ENCODE measurements around the gene SULT2B1. TPM values are rescaled to one million over a fixed set of nuclear protein-coding genes. Genes with fewer than 3 reads are reported as not detected.

Gene SULT2B1
- total RNA-seq, 2 donors from 2014 or later, result 0.35 to 2.4 TPM

DNA sequence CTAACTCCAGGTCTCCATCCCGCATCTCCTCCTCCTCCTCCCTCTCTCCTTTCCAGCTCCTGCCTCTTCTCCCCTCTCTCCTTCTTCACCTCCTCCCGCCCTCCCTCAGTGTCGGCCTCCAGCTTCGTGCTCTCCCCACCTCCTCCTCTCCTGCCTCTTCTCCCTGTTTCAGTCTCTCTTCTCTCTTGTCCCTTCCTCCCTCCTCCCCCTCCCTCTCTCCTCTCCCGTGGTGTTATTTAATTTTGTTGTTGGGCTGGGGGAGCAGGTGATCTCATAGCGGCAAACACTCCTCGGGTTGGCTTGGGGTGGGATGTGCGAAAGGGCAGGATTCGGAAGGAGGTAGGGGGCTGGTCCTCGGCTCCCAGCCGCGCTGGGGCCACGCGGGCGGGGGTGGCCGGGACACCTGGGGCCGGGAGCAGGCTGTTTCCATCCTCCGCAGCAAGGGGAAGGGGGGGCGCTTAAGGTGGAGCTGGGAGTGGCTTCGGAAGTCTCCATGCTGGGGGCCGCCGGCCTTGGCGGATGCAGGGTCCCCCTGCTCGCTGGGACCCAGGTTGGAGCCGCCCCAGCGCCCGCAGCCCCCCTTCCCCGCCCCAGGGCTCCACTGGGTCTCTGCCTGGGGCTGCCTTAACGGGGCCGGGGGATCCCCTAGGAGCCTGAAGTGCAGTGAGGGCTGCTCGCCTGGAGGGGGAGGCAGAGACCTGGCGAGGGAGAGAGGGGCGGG is 94.2 kb downstream of the SULT2B1 start, which contains the start of gene CA11:
CA11 (minus strand) TSS at position 187 of the 721 bp plus-strand sequence. CDS start 555 bp downstream, outside the sequence.
- Histone ChIP-seq H3K4me1 (ENCODE audit: control insufficient read depth, insufficient read depth, low read length) (no peaks in the 10 kb centered on the region), H3K4me3 (ENCODE audit: low read length) (peak within 1 kb of the TSS; percentile 86), H3K27ac (ENCODE audit: low read depth, low read length) (peak within 1 kb of the TSS; percentile 58), H3K9ac (ENCODE audit: extremely low read depth, low read length, poor library complexity, severe bottlenecking) (peak within 1 kb of the TSS; percentile 40), H3K27me3 (ENCODE audit: control insufficient read depth, insufficient read depth, low read length, poor library complexity, severe bottlenecking) (no peaks in the 10 kb centered on the region), H3K36me3 (ENCODE audit: control insufficient read depth, insufficient read depth, low read length) (no peaks in the 10 kb centered on the region), H3K9me3 (ENCODE audit: control insufficient read depth, low read length) (no peaks in the 10 kb centered on the region)
- Mint-ChIP-seq H3K4me1 (peaks cover 7% of the 10 kb centered on the region), H3K27ac (peak within 1 kb of the TSS; percentile 87), H3K9me3 (peaks cover 3% of the 10 kb centered on the region), H3K27me3 (ENCODE audit: insufficient read depth) (peaks cover 2% of the 10 kb centered on the region), H3K36me3 (ENCODE audit: low read depth) (peaks cover 14% of the 10 kb centered on the region), H3K4me3 (peak within 1 kb of the TSS; percentile 76)
- TF ChIP-seq, protein P1, sequence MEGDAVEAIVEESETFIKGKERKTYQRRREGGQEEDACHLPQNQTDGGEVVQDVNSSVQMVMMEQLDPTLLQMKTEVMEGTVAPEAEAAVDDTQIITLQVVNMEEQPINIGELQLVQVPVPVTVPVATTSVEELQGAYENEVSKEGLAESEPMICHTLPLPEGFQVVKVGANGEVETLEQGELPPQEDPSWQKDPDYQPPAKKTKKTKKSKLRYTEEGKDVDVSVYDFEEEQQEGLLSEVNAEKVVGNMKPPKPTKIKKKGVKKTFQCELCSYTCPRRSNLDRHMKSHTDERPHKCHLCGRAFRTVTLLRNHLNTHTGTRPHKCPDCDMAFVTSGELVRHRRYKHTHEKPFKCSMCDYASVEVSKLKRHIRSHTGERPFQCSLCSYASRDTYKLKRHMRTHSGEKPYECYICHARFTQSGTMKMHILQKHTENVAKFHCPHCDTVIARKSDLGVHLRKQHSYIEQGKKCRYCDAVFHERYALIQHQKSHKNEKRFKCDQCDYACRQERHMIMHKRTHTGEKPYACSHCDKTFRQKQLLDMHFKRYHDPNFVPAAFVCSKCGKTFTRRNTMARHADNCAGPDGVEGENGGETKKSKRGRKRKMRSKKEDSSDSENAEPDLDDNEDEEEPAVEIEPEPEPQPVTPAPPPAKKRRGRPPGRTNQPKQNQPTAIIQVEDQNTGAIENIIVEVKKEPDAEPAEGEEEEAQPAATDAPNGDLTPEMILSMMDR (conservative IDR thresholded peaks at IDR 0.05), result peak; percentile 93
- peak; percentile 98 for DNase-seq
- WGBS, 2 experiments (ENCODE audit: insufficient coverage in 1 of 2, insufficient read length in 1 of 2), result 0% methylated on average over 13 to 32 of the region's 33 CpGs

DNA sequence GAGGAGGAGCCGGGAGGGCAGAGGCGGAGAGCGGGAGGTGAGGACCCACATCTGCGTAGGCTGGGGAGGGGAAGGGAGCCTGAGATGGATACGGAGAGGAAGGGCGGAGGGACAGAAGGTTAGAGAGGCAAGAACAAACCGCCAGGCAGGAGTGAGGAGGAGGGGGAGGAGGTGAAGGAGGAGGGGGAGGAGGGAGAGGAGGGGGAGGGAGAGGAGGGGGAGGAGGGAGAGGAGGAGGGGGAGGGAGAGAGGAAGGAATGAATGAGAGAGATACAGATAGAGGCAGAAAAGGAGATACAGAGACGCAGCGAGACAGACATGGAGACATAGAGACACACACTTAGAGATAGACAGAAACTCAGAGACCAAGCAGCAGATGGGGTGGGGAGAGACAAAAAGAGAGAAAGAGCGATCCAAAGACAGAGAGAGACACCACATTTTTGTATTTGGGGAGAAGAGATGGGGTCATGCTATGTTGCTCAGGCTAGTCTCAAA is 94.8 kb downstream of the SULT2B1 start:
- no peak overlapping the region for H3K27ac Mint-ChIP-seq
- H3K9ac ChIP-seq (ENCODE audit: extremely low read depth, low read length, poor library complexity, severe bottlenecking), result no peak overlapping the region
- H3K4me3 ChIP-seq (ENCODE audit: low read length), result no peak overlapping the region
- no peaks in the 10 kb centered on the region for H3K9me3 ChIP-seq (ENCODE audit: control insufficient read depth, low read length)
- TF ChIP-seq, protein P1 (conservative IDR thresholded peaks at IDR 0.05), result no peak
- no peaks in the 10 kb centered on the region for H3K36me3 ChIP-seq (ENCODE audit: control insufficient read depth, insufficient read depth, low read length)
- H3K27me3 ChIP-seq (ENCODE audit: control insufficient read depth, insufficient read depth, low read length, poor library complexity, severe bottlenecking), result no peaks in the 10 kb centered on the region
- 30 to 47% methylated on average over 3 to 8 of the region's 10 CpGs for WGBS, 2 experiments (ENCODE audit: insufficient coverage in 1 of 2, insufficient read length in 1 of 2)
- H3K27ac ChIP-seq (ENCODE audit: low read depth, low read length), result no peak overlapping the region
- H3K4me3 Mint-ChIP-seq, result peak overlapping the region; percentile 76
- no peak for DNase-seq
- peaks cover 7% of the 10 kb centered on the region for H3K4me1 Mint-ChIP-seq
- no peaks in the 10 kb centered on the region for H3K27me3 Mint-ChIP-seq (ENCODE audit: insufficient read depth)
- peaks cover 10% of the 10 kb centered on the region for H3K36me3 Mint-ChIP-seq (ENCODE audit: low read depth)
- H3K4me1 ChIP-seq (ENCODE audit: control insufficient read depth, insufficient read depth, low read length), result no peaks in the 10 kb centered on the region
- peaks cover 4% of the 10 kb centered on the region for H3K9me3 Mint-ChIP-seq

GRCh38 chr19:48648134-48648533 is 96.2 kb downstream of the SULT2B1 start:
- whole genome bisulfite sequencing, 2 experiments (ENCODE audit: insufficient coverage in 1 of 2, insufficient read length in 1 of 2), result 80 to 93% methylated on average over 1 to 2 of the region's 2 CpGs
- H3K27me3 Mint-ChIP-seq (ENCODE audit: insufficient read depth), result no peaks in the 10 kb centered on the region
- no peak for DNase-seq
- H3K36me3 Mint-ChIP-seq (ENCODE audit: low read depth), result no peaks in the 10 kb centered on the region
- Histone ChIP-seq H3K27ac (ENCODE audit: low read depth, low read length) (no peak overlapping the region), H3K27me3 (ENCODE audit: control insufficient read depth, insufficient read depth, low read length, poor library complexity, severe bottlenecking) (no peaks in the 10 kb centered on the region), H3K36me3 (ENCODE audit: control insufficient read depth, insufficient read depth, low read length) (no peaks in the 10 kb centered on the region), H3K4me3 (ENCODE audit: low read length) (no peak overlapping the region), H3K4me1 (ENCODE audit: control insufficient read depth, insufficient read depth, low read length) (no peaks in the 10 kb centered on the region), H3K9me3 (ENCODE audit: control insufficient read depth, low read length) (no peaks in the 10 kb centered on the region), H3K9ac (ENCODE audit: extremely low read depth, low read length, poor library complexity, severe bottlenecking) (no peak overlapping the region)
- H3K4me3 Mint-ChIP-seq, result no peak overlapping the region
- peaks cover 8% of the 10 kb centered on the region for H3K4me1 Mint-ChIP-seq
- H3K9me3 Mint-ChIP-seq, result peaks cover 6% of the 10 kb centered on the region
- TF ChIP-seq, protein P1 (conservative IDR thresholded peaks at IDR 0.05), result no peak
- H3K27ac Mint-ChIP-seq, result no peak overlapping the region

Other genes starting within 250 kb of the SULT2B1 start
- 1 to 10 TPM; 3.5 TPM for gene EMP3, start 226.6 kb upstream of the SULT2B1 start, total RNA-seq
- 10 to 100 TPM; 13.9 to 19.1 TPM for gene TMEM143, start 188.2 kb upstream of the SULT2B1 start, total RNA-seq
- not detected for gene SYNGR4, start 187.8 kb upstream of the SULT2B1 start, total RNA-seq
- gene KDELR1, start 160.6 kb upstream of the SULT2B1 start, total RNA-seq, result 100 to 1,000 TPM; 227 to 285 TPM
- gene GRIN2D, start 158.5 kb upstream of the SULT2B1 start, total RNA-seq, result 1 to 10 TPM in 1 of 2 donors, under 1 TPM in 1; 0.77 to 1.2 TPM
- 10 to 100 TPM; 36.6 to 39.2 TPM for gene GRWD1, start 106.2 kb upstream of the SULT2B1 start, total RNA-seq
- 1 to 10 TPM in 1 of 2 donors, under 1 TPM in 1; 0.73 to 1.1 TPM for gene KCNJ14, start 96.6 kb upstream of the SULT2B1 start, total RNA-seq
- 100 to 1,000 TPM; 106 to 133 TPM for gene CYTH2, start 82.8 kb upstream of the SULT2B1 start, total RNA-seq
- gene LMTK3, start 40.3 kb upstream of the SULT2B1 start, total RNA-seq, result 10 to 100 TPM; 11.1 to 14.5 TPM
- gene SPACA4, start 54.6 kb downstream of the SULT2B1 start, total RNA-seq, result not detected
- gene FAM83E, start 62.9 kb downstream of the SULT2B1 start, total RNA-seq, result 1 to 10 TPM; 4.4 to 5.7 TPM
- gene RPL18, start 67.0 kb downstream of the SULT2B1 start, total RNA-seq, result 1,000 to 10,000 TPM; 1,531 to 1,574 TPM
- gene SPHK2, start 67.3 kb downstream of the SULT2B1 start, total RNA-seq, result 100 to 1,000 TPM in 1 of 2 donors, 10 to 100 TPM in 1; 99.5 to 114 TPM
- 10 to 100 TPM in 1 of 2 donors, 1 to 10 TPM in 1; 5.3 to 13.1 TPM for gene DBP, start 85.2 kb downstream of the SULT2B1 start, total RNA-seq
- 10 to 100 TPM; 75.0 to 82.6 TPM for gene CA11, start 94.0 kb downstream of the SULT2B1 start, total RNA-seq
- gene NTN5, start 120.8 kb downstream of the SULT2B1 start, total RNA-seq, result 1 to 10 TPM; 1.2 to 1.4 TPM
- 10 to 100 TPM in 1 of 2 donors, 1 to 10 TPM in 1; 5.8 to 11.0 TPM for gene FUT2, start 143.8 kb downstream of the SULT2B1 start, total RNA-seq
- gene MAMSTR, start 167.6 kb downstream of the SULT2B1 start, total RNA-seq, result 1 to 10 TPM; 1.9 to 2.3 TPM
- 1 to 10 TPM; 3.4 to 5.2 TPM for gene RASIP1, start 188.4 kb downstream of the SULT2B1 start, total RNA-seq
- gene IZUMO1, start 194.7 kb downstream of the SULT2B1 start, total RNA-seq, result under 1 TPM; 0.22 to 0.80 TPM
- 1 to 10 TPM; 5.4 to 6.3 TPM for gene FUT1, start 200.5 kb downstream of the SULT2B1 start, total RNA-seq
- gene FGF21, start 203.4 kb downstream of the SULT2B1 start, total RNA-seq, result not detected